Psoas muscle (tissue), 8 donors: Measurements from ENCODE around the gene AKR1B1. TPM values are rescaled to one million over a fixed set of nuclear protein-coding genes. Genes with fewer than 3 reads are reported as not detected.

ENCODE experiments used
- ATAC-seq, 4 donors: fragments of 200-7000 bp; cut with Tn5 transposase; one replicate each; pipeline ENCODE4 v1.9.1; 2020; ENCODE audit warnings: moderate library complexity in 3 of 4, mild to moderate bottlenecking in 2 of 4
- DNase-seq, 2 donors: peaks; one replicate each; pipeline ENCODE4 v3.0.0-alpha.2; 2020
- H3K27ac ChIP-seq: fragments of 200-600 bp; one replicate; pipeline ENCODE4 v1.8.0; 2022
- H3K27me3 ChIP-seq, 3 donors: fragments of 200-600 bp in 1 of 3; one replicate each; pipeline versions ENCODE4 v1.6.1 to v1.8.0; 2013 to 2022; ENCODE audit warnings: low read length in 2 of 3, mild to moderate bottlenecking in 2 of 3, moderate library complexity in 1 of 3; ENCODE audit not compliant: insufficient read depth in 3 of 3
- H3K36me3 ChIP-seq, 2 donors: fragments of 200-600 bp in 1 of 2; one replicate each; pipeline versions ENCODE4 v1.6.1 to v1.8.0; 2013 to 2022; ENCODE audit warnings: low read depth in 1 of 2, mild to moderate bottlenecking in 1 of 2, moderate library complexity in 1 of 2; ENCODE audit not compliant: insufficient read depth in 1 of 2
- H3K4me1 ChIP-seq: fragments of 200-600 bp; one replicate; pipeline ENCODE4 v1.8.0; 2022
- H3K4me3 ChIP-seq: fragments of 200-600 bp; one replicate; pipeline ENCODE4 v1.8.0; 2022; ENCODE audit warnings: mild to moderate bottlenecking
- H3K9me3 ChIP-seq: fragments of 200-600 bp; one replicate; pipeline ENCODE4 v1.8.0; 2022
- WGBS, 3 donors: extraction: QIAGEN DNeasy Blood & Tissue Kit; methylation state at CpG; one replicate each; pipeline versions ENCODE4 v1.1.6 to v1.1.7; 2013; 5-methylcytosine and 5-hydroxymethylcytosine counted together
- intact Hi-C, 2 donors: fragments of 100-400 bp; cut with DNase I; formaldehyde crosslinking; loops; one replicate each; pipeline versions ENCODE4 v1.11.0 to v1.14.2; 2022
- polyA plus RNA-seq, 3 donors: library from polyadenylated mRNA; stranded (reverse); fragments of 200-250 nt; gene quantifications; one replicate each; pipeline ENCODE4 v1.2.3, GENCODE V29; 2013
- total RNA-seq, 4 donors: library from RNA; stranded (reverse); fragmentation: NEBNext Ultra II Directional in 2 of 4; extraction: Animal tissue kit (Norgen Biotek cat#: 25700) in 2 of 4; gene quantifications; one replicate each; pipeline versions ENCODE4 v1.2.1 to v1.2.4, GENCODE V29; 2021 to 2023
- TF ChIP-seq, protein P1 (sequence below): fragments of 200-600 bp; IDR thresholded peaks from one replicate; pipeline ENCODE4 v1.8.0; 2022; ENCODE audit warnings: antibody characterized with exemption
- donor health status: healthy with polysubstance abuse.
- donor health status: DM: no; HTN: no; CAD: no; lungs with moderate emphysema.
- donor health status: Bipolar disorder and iron deficiency.
- donor health status: healthy.
- donor health status: DM: yes; HTN: yes; CAD: no.
- donor health status: DM: no; HTN: no; CAD: no.
- donor health status: DM: no; HTN: no; CAD: no.
- donor health status: DM: yes; HTN: yes; CAD: no.

The AKR1B1 gene
- total and polyA plus RNA-seq, 7 donors: 147 to 274 (median 198) TPM

DNA sequence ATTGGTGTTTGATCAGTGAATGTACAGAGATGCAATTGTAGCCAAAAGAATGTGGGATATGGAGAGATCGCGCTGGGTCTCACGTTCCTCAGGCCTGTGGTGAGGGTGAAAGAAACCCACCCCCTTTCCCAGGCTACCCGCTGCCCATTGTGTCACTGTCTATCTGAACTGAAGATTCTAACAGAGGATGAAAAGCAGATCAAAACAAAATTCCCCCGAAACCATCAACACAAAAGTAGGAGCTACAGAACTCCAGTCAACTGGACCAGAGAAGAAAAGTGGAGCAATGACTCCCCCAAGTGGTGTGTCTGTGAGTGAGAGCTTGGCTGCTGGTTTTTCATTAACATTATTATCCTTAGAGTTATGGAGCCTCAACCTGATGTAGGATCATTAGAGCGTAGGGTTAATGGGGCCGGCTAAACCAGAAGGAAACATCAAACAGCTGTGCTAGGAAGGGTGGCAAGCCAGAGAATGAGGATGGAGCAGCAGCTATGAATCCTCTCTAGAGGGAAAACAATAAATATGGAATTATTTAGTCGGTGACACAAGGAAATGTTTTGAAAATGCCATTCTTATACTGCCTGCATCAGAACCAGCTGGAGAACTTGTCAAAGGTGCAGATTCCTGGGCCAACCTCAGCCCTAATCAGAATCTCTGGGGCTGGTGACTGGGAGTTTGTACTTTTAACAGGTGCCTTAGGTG, 38.3 kb downstream of the AKR1B1 start:
- H3K4me1 ChIP-seq: no peaks in the 10 kb centered on the region
- 61 to 66% (median 62%) methylated on average over 8 of the region's 8 CpGs for WGBS, 3 donors
- no peaks in the 10 kb centered on the region for H3K36me3 ChIP-seq
- ATAC-seq (peak in 1 of 4 donors; percentile 46), DNase-seq (no peak)
- H3K9me3 ChIP-seq: no peaks in the 10 kb centered on the region
- peaks cover 0 to 1% (median 0%) of the 10 kb centered on the region in 3 donors for H3K27me3 ChIP-seq
- intact Hi-C loops: no loop called here
- H3K27ac ChIP-seq: no peak overlapping the region
- H3K4me3 ChIP-seq: no peak overlapping the region
- TF ChIP-seq, protein P1, sequence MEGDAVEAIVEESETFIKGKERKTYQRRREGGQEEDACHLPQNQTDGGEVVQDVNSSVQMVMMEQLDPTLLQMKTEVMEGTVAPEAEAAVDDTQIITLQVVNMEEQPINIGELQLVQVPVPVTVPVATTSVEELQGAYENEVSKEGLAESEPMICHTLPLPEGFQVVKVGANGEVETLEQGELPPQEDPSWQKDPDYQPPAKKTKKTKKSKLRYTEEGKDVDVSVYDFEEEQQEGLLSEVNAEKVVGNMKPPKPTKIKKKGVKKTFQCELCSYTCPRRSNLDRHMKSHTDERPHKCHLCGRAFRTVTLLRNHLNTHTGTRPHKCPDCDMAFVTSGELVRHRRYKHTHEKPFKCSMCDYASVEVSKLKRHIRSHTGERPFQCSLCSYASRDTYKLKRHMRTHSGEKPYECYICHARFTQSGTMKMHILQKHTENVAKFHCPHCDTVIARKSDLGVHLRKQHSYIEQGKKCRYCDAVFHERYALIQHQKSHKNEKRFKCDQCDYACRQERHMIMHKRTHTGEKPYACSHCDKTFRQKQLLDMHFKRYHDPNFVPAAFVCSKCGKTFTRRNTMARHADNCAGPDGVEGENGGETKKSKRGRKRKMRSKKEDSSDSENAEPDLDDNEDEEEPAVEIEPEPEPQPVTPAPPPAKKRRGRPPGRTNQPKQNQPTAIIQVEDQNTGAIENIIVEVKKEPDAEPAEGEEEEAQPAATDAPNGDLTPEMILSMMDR: peak; percentile 40

DNA sequence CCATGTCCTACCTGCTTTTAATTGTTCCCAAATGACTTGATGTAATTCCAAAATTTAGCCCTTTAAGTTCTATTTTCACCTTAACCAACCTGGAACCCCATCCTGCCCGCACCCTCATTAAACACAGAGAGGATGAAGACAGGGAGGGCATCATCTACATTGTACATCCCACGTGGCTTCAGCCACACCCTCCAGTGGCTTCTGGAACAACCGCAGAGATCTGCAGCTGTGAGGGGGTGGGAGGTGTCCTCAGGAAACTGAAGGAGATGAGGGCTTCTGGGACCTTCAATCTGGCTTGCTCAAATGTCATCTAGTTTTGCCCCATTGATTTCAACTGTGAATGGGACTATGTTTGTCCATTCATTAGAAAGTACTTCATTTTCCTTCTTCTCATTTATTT, 39.0 kb downstream of the AKR1B1 start:
- no peaks in the 10 kb centered on the region for H3K4me1 ChIP-seq
- ATAC-seq: no peak
- no peak overlapping the region for H3K27ac ChIP-seq
- no peak for DNase-seq
- H3K27me3 ChIP-seq: peaks cover 0 to 1% (median 0%) of the 10 kb centered on the region in 3 donors
- WGBS, 3 donors: 36 to 47% (median 39%) methylated on average over 3 of the region's 3 CpGs
- intact Hi-C loops: no loop called here
- TF ChIP-seq, protein P1: no peak
- no peaks in the 10 kb centered on the region for H3K9me3 ChIP-seq
- H3K36me3 ChIP-seq: no peaks in the 10 kb centered on the region
- no peak overlapping the region for H3K4me3 ChIP-seq

GRCh38 chr7:134419085-134419484, 39.8 kb downstream of the AKR1B1 start:
- 96 to 97% (median 97%) methylated on average over 3 of the region's 3 CpGs for WGBS, 3 donors
- DNase-seq: no peak
- no peak overlapping the region for H3K27ac ChIP-seq
- no peaks in the 10 kb centered on the region for H3K4me1 ChIP-seq
- H3K27me3 ChIP-seq: peaks cover 0 to 1% (median 0%) of the 10 kb centered on the region in 3 donors
- H3K9me3 ChIP-seq: no peaks in the 10 kb centered on the region
- TF ChIP-seq, protein P1: no peak
- intact Hi-C loops: no loop called here
- no peaks in the 10 kb centered on the region for H3K36me3 ChIP-seq
- no peak for ATAC-seq
- H3K4me3 ChIP-seq: no peak overlapping the region

DNA sequence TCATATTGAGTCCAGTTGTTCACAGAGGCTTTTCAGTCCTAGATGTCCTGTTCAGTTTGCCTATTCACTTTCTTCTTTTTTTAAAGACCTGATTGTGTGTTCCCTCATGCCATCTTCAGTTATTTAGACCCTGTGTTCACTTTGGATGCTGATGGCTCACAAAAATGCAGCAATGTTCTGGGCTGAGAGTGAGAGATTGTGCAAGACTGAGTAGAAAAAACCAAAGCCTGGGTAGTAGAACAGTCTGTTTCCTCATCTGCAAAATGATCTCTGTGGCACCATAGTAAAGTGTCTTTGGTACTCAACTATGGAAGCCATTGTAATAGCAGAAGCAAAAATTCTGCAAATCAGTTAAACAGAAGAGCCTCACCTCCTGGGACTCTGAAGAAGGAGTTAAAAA, 43.2 kb downstream of the AKR1B1 start:
- Histone ChIP-seq H3K4me3 (no peak overlapping the region), H3K9me3 (no peaks in the 10 kb centered on the region), H3K36me3 (no peaks in the 10 kb centered on the region), H3K4me1 (no peaks in the 10 kb centered on the region), H3K27ac (no peak overlapping the region), H3K27me3 (peaks cover 0 to 2% (median 0%) of the 10 kb centered on the region in 3 donors)
- ATAC-seq: no peak
- intact Hi-C loops: no loop called here
- DNase-seq: no peak
- TF ChIP-seq, protein P1: no peak

DNA sequence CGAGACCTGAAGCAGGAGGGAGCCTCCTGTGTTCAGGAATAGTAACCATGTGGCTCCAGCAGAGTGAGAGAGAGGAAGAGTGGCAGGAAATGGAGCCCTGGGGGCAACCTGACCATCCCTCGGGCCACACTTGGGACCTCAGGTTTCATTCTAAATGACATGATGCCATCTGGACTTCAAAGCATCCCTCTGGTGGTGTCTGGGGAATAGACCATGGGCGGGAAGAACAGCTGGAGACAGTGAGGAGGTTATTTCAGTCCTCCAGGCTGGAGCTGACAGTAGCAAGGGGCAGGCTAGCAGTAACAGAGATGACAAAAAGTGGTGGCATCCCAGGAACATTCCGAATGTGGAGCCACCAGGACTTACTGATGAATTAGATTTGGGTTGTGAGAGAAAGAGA, 44.8 kb downstream of the AKR1B1 start:
- ATAC-seq (no peak), DNase-seq (no peak)
- TF ChIP-seq, protein P1: no peak
- Histone ChIP-seq H3K36me3 (no peaks in the 10 kb centered on the region), H3K4me1 (no peaks in the 10 kb centered on the region), H3K27me3 (peaks cover 0 to 2% (median 0%) of the 10 kb centered on the region in 3 donors), H3K27ac (no peak overlapping the region), H3K4me3 (no peak overlapping the region), H3K9me3 (no peaks in the 10 kb centered on the region)
- 47 to 54% (median 54%) methylated on average over 4 of the region's 4 CpGs for WGBS, 3 donors
- intact Hi-C loops: no loop called here
